Ureter (tissue), 1 donor: ENCODE data around the gene TMEM198. TPM values are rescaled to one million over a fixed set of nuclear protein-coding genes. Genes with fewer than 3 reads are reported as not detected.

Experiments
- DNase-seq: peaks from one replicate; pipeline ENCODE4 v3.0.0-alpha.2; 2020; ENCODE audit warnings: low spot score
- total RNA-seq: library from RNA; stranded (reverse); gene quantifications from one replicate; pipeline ENCODE4 v1.2.4, GENCODE V29; 2023
- donor health status: DM: yes; HTN: yes; CAD: no.

The TMEM198 gene
- total RNA-seq, 1 donor from 2014 or later = 6.0 TPM

- no peak for DNase-seq
Observed at GRCh38 chr2:219544567-219544966, 739 bp downstream of the TMEM198 start.

- DNase-seq = no peak
Observed at GRCh38 chr2:219545295-219545942, 1.6 kb downstream of the TMEM198 start.

GRCh38 chr2:219545943-219546352, 2.1 kb downstream of the TMEM198 start:
- no peak for DNase-seq

GRCh38 chr2:219547621-219548020, 3.8 kb downstream of the TMEM198 start:
- no peak for DNase-seq

GRCh38 chr2:219548990-219549389, 5.2 kb downstream of the TMEM198 start:
- DNase-seq = no peak

GRCh38 chr2:219549619-219550018, 5.8 kb downstream of the TMEM198 start:
- DNase-seq = no peak

- no peak for DNase-seq
Observed at GRCh38 chr2:219551441-219552381, 7.9 kb downstream of the TMEM198 start.

GRCh38 chr2:219552382-219553167, 8.7 kb downstream of the TMEM198 start:
- DNase-seq = peak; percentile 87

GRCh38 chr2:219553168-219553417, 9.3 kb downstream of the TMEM198 start:
- DNase-seq = no peak

GRCh38 chr2:219553463-219553963, 9.7 kb downstream of the TMEM198 start:
- DNase-seq = no peak

GRCh38 chr2:219554350-219554749, 10.5 kb downstream of the TMEM198 start:
- no peak for DNase-seq

GRCh38 chr2:219555956-219556355, 12.1 kb downstream of the TMEM198 start:
- DNase-seq = no peak

- no peak for DNase-seq
Observed at GRCh38 chr2:219556413-219556812, 12.6 kb downstream of the TMEM198 start.

GRCh38 chr2:219557320-219557719, 13.5 kb downstream of the TMEM198 start:
- no peak for DNase-seq

GRCh38 chr2:219557791-219558785, 14.3 kb downstream of the TMEM198 start:
- no peak for DNase-seq

GRCh38 chr2:219559156-219559915, 15.5 kb downstream of the TMEM198 start:
- no peak for DNase-seq

GRCh38 chr2:219560037-219560892, 16.4 kb downstream of the TMEM198 start:
- DNase-seq = no peak

GRCh38 chr2:219560893-219561178, 17.0 kb downstream of the TMEM198 start:
- DNase-seq = no peak
